ENCODE results near the gene PTPRN2. TPM values are rescaled to one million over a fixed set of nuclear protein-coding genes. Genes with fewer than 3 reads are reported as not detected.

The PTPRN2 gene
- total and polyA plus RNA-seq, 3 experiments from 2014 or later: 0.33 to 1.2 (median 0.42) TPM

DNA sequence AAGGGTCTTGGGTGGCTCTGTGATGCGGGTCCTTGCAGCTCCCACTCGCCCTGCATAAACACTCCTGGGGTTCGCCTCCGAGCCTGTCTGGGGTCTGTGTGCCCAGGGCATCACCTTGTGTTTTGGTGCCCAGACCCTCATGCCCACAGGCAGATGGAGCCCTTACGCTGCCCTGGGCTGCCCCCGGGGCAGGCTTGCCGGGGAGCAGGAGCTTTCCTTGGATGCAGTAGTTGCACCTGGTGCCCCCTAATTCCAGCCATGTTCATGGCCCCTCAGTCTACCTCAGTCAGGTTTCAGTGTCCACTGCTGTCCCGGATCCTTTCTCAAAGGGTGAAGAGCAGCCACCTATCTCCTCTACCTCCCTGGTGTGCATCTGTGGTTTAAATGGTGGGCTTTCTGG, 396.0 kb downstream of the PTPRN2 start:
- ChIA-PET CTCF (no interaction called here), POLR2A (no interaction called here)
- H3K4me1 ChIP-seq (ENCODE audit: insufficient read depth, low read length): no peaks in the 10 kb centered on the region
- H3K27me3 ChIP-seq (ENCODE audit: insufficient read depth, low read length, poor library complexity, severe bottlenecking): no peaks in the 10 kb centered on the region
- Mint-ChIP-seq H3K27ac (no peak overlapping the region), H3K27me3 (peaks cover 0 to 4% of the 10 kb centered on the region in 2 donors), H3K36me3 (peaks cover 0 to 2% (median 0%) of the 10 kb centered on the region in 3 donors), H3K4me3 (no peak overlapping the region), H3K9me3 (peaks cover 3 to 10% (median 7%) of the 10 kb centered on the region in 5 donors), H3K4me1 (no peaks in the 10 kb centered on the region)
- H3K4me3 ChIP-seq (ENCODE audit: low read length): no peak overlapping the region
- no peaks in the 10 kb centered on the region for H3K36me3 ChIP-seq (ENCODE audit: insufficient read depth, low read length)
- no peaks in the 10 kb centered on the region for H3K9me3 ChIP-seq (ENCODE audit: low read length)
- DNase-seq: no peak
- no peak overlapping the region for H3K27ac ChIP-seq (ENCODE audit: low read depth, low read length)

DNA sequence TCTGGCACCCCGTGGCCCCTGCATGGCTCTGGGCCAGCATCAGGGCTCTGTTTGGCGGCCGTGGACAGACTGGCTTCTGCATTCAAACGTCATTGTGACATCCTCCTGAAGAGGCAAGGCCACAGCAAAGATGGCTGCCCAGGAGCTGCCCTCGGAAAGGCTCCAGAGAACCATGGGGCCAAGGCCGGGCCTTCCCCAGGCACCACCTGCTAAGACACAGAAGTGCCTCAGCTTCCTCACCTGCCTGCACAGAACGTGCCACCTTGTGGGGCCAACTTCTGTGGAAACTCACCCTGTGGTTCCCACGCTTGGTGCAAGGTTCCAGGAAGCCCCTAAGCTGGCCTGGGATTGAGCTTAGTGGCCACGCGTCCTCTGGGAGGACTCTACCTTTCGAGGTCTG, 396.9 kb downstream of the PTPRN2 start:
- no peaks in the 10 kb centered on the region for H3K9me3 ChIP-seq (ENCODE audit: low read length)

GRCh38 chr7:158188676-158189075, 398.9 kb downstream of the PTPRN2 start:
- H3K27me3 ChIP-seq (ENCODE audit: insufficient read depth, low read length, poor library complexity, severe bottlenecking): no peaks in the 10 kb centered on the region
- Mint-ChIP-seq H3K27ac (no peak overlapping the region), H3K4me1 (no peaks in the 10 kb centered on the region)

More for the DNA sequence above, 396.9 kb downstream of the PTPRN2 start:
- no peaks in the 10 kb centered on the region for H3K36me3 ChIP-seq (ENCODE audit: insufficient read depth, low read length)
- DNase-seq: no peak
- no peaks in the 10 kb centered on the region for H3K4me1 ChIP-seq (ENCODE audit: insufficient read depth, low read length)
- no peak overlapping the region for H3K27ac ChIP-seq (ENCODE audit: low read depth, low read length)
- no peaks in the 10 kb centered on the region for H3K27me3 ChIP-seq (ENCODE audit: insufficient read depth, low read length, poor library complexity, severe bottlenecking)
- H3K4me3 Mint-ChIP-seq: no peak overlapping the region
- CTCF ChIA-PET: no interaction called here
- H3K4me1 Mint-ChIP-seq: no peaks in the 10 kb centered on the region
- H3K36me3 Mint-ChIP-seq: peaks cover 0 to 2% (median 0%) of the 10 kb centered on the region in 3 donors
- POLR2A ChIA-PET: no interaction called here
- H3K27ac Mint-ChIP-seq: no peak overlapping the region
- H3K9me3 Mint-ChIP-seq: peaks cover 0 to 8% (median 6%) of the 10 kb centered on the region in 5 donors
- H3K27me3 Mint-ChIP-seq: peaks cover 0 to 4% of the 10 kb centered on the region in 2 donors
- no peak overlapping the region for H3K4me3 ChIP-seq (ENCODE audit: low read length)

GRCh38 chr7:158187694-158187994, 400.0 kb downstream of the PTPRN2 start:
- Mint-ChIP-seq H3K36me3 (no peaks in the 10 kb centered on the region), H3K27ac (no peak overlapping the region), H3K9me3 (peaks cover 1 to 5% (median 3%) of the 10 kb centered on the region in 5 donors), H3K27me3 (peaks cover 0 to 1% of the 10 kb centered on the region in 2 donors), H3K4me3 (no peak overlapping the region), H3K4me1 (no peaks in the 10 kb centered on the region)
- H3K36me3 ChIP-seq (ENCODE audit: insufficient read depth, low read length): no peaks in the 10 kb centered on the region
- H3K9me3 ChIP-seq (ENCODE audit: low read length): no peaks in the 10 kb centered on the region
- CTCF ChIA-PET: no interaction called here
- no peaks in the 10 kb centered on the region for H3K4me1 ChIP-seq (ENCODE audit: insufficient read depth, low read length)
- no peaks in the 10 kb centered on the region for H3K27me3 ChIP-seq (ENCODE audit: insufficient read depth, low read length, poor library complexity, severe bottlenecking)
- H3K27ac ChIP-seq (ENCODE audit: low read depth, low read length): no peak overlapping the region
- DNase-seq: no peak
- H3K4me3 ChIP-seq (ENCODE audit: low read length): no peak overlapping the region
- POLR2A ChIA-PET: no interaction called here

More at GRCh38 chr7:158188676-158189075, 398.9 kb downstream of the PTPRN2 start:
- no peaks in the 10 kb centered on the region for H3K9me3 ChIP-seq (ENCODE audit: low read length)
- no peaks in the 10 kb centered on the region for H3K36me3 ChIP-seq (ENCODE audit: insufficient read depth, low read length)
- ChIA-PET POLR2A (no interaction called here), CTCF (no interaction called here)
- DNase-seq: no peak
- peaks cover 0 to 1% (median 0%) of the 10 kb centered on the region in 5 donors for H3K9me3 Mint-ChIP-seq
- H3K4me3 ChIP-seq (ENCODE audit: low read length): no peak overlapping the region
- no peaks in the 10 kb centered on the region for H3K4me1 ChIP-seq (ENCODE audit: insufficient read depth, low read length)
- no peak overlapping the region for H3K4me3 Mint-ChIP-seq
- no peaks in the 10 kb centered on the region for H3K36me3 Mint-ChIP-seq
- no peak overlapping the region for H3K27ac ChIP-seq (ENCODE audit: low read depth, low read length)
- peaks cover 0 to 4% of the 10 kb centered on the region in 2 donors for H3K27me3 Mint-ChIP-seq

DNA sequence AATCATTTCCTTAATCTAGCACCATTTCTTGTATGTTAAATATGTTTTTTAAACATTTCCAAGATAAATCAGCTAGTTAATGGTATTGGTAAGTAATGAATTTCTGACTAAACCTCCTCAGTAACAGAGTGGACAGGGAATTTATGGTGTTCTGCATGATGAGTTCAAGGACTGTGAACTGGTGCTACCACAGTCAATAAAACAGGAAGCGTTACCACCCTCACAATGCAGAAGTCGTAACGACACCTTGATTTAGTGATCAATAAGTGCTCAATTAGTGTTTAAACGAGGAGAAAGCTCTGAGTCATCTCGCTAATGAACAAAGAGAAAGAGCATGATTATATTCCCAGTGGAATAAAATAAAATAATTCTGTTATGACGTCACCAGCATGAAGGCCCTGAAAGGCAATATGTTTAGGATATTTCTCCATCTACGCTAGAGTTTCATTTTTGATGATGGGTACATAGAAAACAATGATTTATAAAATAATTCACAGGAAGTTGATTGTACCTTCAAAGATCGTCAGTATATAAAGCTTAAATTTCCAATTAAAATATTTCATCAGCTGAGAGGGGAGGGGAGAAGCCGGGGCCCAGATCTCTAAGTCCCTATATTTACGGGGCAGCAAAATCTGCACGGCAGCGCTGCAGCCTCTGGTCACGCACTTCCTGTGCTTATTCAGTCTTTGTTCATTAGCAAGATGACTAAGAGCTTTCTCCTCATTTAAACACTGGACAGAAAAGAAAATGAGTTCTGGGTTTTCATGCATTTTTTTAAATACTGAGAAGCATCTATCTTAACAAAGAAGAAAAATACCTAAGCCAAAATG, 400.5 kb downstream of the PTPRN2 start:
- Mint-ChIP-seq H3K4me3 (no peak overlapping the region), H3K4me1 (no peaks in the 10 kb centered on the region), H3K36me3 (no peaks in the 10 kb centered on the region), H3K27ac (no peak overlapping the region), H3K27me3 (peaks cover 0 to 1% of the 10 kb centered on the region in 2 donors), H3K9me3 (peaks cover 1 to 6% (median 4%) of the 10 kb centered on the region in 5 donors)
- POLR2A ChIA-PET: no interaction called here
- DNase-seq: no peak
- Histone ChIP-seq H3K27ac (ENCODE audit: low read depth, low read length) (no peak overlapping the region), H3K36me3 (ENCODE audit: insufficient read depth, low read length) (no peaks in the 10 kb centered on the region), H3K27me3 (ENCODE audit: insufficient read depth, low read length, poor library complexity, severe bottlenecking) (no peaks in the 10 kb centered on the region), H3K4me1 (ENCODE audit: insufficient read depth, low read length) (no peaks in the 10 kb centered on the region), H3K4me3 (ENCODE audit: low read length) (no peak overlapping the region), H3K9me3 (ENCODE audit: low read length) (no peaks in the 10 kb centered on the region)
- CTCF ChIA-PET: no interaction called here

- no peak overlapping the region for H3K4me3 Mint-ChIP-seq
- Histone ChIP-seq H3K36me3 (ENCODE audit: insufficient read depth, low read length) (no peaks in the 10 kb centered on the region), H3K4me1 (ENCODE audit: insufficient read depth, low read length) (no peaks in the 10 kb centered on the region), H3K4me3 (ENCODE audit: low read length) (no peak overlapping the region), H3K9me3 (ENCODE audit: low read length) (no peaks in the 10 kb centered on the region), H3K27me3 (ENCODE audit: insufficient read depth, low read length, poor library complexity, severe bottlenecking) (no peaks in the 10 kb centered on the region), H3K27ac (ENCODE audit: low read depth, low read length) (no peak overlapping the region)
- H3K36me3 Mint-ChIP-seq: no peaks in the 10 kb centered on the region
- DNase-seq: no peak
- ChIA-PET POLR2A (no interaction called here), CTCF (no interaction called here)
- H3K4me1 Mint-ChIP-seq: no peaks in the 10 kb centered on the region
- H3K9me3 Mint-ChIP-seq: peaks cover 1 to 8% (median 4%) of the 10 kb centered on the region in 5 donors
- peaks cover 0 to 1% of the 10 kb centered on the region in 2 donors for H3K27me3 Mint-ChIP-seq
- no peak overlapping the region for H3K27ac Mint-ChIP-seq
Observed at GRCh38 chr7:158186406-158186805, 401.2 kb downstream of the PTPRN2 start.

- Mint-ChIP-seq H3K4me3 (no peak overlapping the region), H3K4me1 (no peaks in the 10 kb centered on the region), H3K9me3 (peaks cover 1 to 8% (median 4%) of the 10 kb centered on the region in 5 donors), H3K27me3 (no peaks in the 10 kb centered on the region), H3K27ac (no peak overlapping the region), H3K36me3 (no peaks in the 10 kb centered on the region)
- ChIA-PET POLR2A (no interaction called here), CTCF (no interaction called here)
- H3K9me3 ChIP-seq (ENCODE audit: low read length): no peaks in the 10 kb centered on the region
- DNase-seq: no peak
- H3K36me3 ChIP-seq (ENCODE audit: insufficient read depth, low read length): no peaks in the 10 kb centered on the region
- no peaks in the 10 kb centered on the region for H3K27me3 ChIP-seq (ENCODE audit: insufficient read depth, low read length, poor library complexity, severe bottlenecking)
- no peaks in the 10 kb centered on the region for H3K4me1 ChIP-seq (ENCODE audit: insufficient read depth, low read length)
- no peak overlapping the region for H3K4me3 ChIP-seq (ENCODE audit: low read length)
- H3K27ac ChIP-seq (ENCODE audit: low read depth, low read length): no peak overlapping the region
Observed at GRCh38 chr7:158185653-158186052, 402.0 kb downstream of the PTPRN2 start.

DNA sequence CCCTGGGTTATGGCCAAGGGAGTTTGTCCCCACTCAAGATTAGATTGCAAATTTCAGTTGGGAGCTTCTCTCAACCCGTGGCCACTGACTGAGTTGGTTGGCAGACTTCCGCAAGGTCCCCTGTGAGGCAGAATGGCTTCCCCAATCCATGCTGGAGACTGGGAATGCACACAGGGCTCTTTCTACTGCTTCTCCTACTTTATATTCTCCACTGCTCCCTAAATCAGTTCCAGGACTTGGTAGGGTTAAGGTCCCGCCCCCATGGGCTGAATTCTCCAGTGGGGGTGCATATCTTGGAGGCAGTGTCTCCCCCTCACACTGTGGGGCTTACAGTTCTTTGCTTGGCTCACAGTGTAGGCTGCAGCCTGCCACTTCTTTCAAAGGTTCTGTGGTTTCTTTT, 404.2 kb downstream of the PTPRN2 start:
- ChIA-PET CTCF (no interaction called here), POLR2A (no interaction called here)
- no peak overlapping the region for H3K27ac Mint-ChIP-seq

More for the DNA sequence above, 404.2 kb downstream of the PTPRN2 start:
- Mint-ChIP-seq H3K4me3 (no peak overlapping the region), H3K9me3 (peaks cover 1 to 8% (median 4%) of the 10 kb centered on the region in 5 donors), H3K36me3 (no peaks in the 10 kb centered on the region), H3K27me3 (no peaks in the 10 kb centered on the region), H3K4me1 (no peaks in the 10 kb centered on the region)
- no peak overlapping the region for H3K27ac ChIP-seq (ENCODE audit: low read depth, low read length)
- no peak for DNase-seq
- no peak overlapping the region for H3K4me3 ChIP-seq (ENCODE audit: low read length)
- no peaks in the 10 kb centered on the region for H3K27me3 ChIP-seq (ENCODE audit: insufficient read depth, low read length, poor library complexity, severe bottlenecking)
- no peaks in the 10 kb centered on the region for H3K9me3 ChIP-seq (ENCODE audit: low read length)
- H3K36me3 ChIP-seq (ENCODE audit: insufficient read depth, low read length): no peaks in the 10 kb centered on the region
- H3K4me1 ChIP-seq (ENCODE audit: insufficient read depth, low read length): no peaks in the 10 kb centered on the region

Measured in CD8-positive, alpha-beta memory T cell (primary cell).